Sigmoid colon (tissue), 7 donors: ENCODE data around the gene TCERG1L. TPM values are rescaled to one million over a fixed set of nuclear protein-coding genes. Genes with fewer than 3 reads are reported as not detected.

Source experiments
- DNase-seq: peaks from one replicate; pipeline ENCODE4 v3.0.0-alpha.2; 2019
- H3K27ac ChIP-seq, 4 donors: fragments of 200-600 bp; sonication (generic); one replicate each; pipeline ENCODE4 v1.5.1; 2016 to 2019; ENCODE audit warnings: mild to moderate bottlenecking in 1 of 4
- H3K27me3 ChIP-seq, 3 donors: fragments of 200-600 bp; sonication (generic); one replicate each; pipeline ENCODE4 v1.5.1; 2019; ENCODE audit warnings: mild to moderate bottlenecking in 1 of 3
- H3K36me3 ChIP-seq, 4 donors: fragments of 200-600 bp; sonication (generic); one replicate each; pipeline ENCODE4 v1.5.1; 2016 to 2019
- H3K4me1 ChIP-seq, 4 donors: fragments of 200-600 bp; sonication (generic); one replicate each; pipeline ENCODE4 v1.5.1; 2017 to 2019
- H3K4me3 ChIP-seq, 4 donors: fragments of 200-600 bp; sonication (generic); one replicate each; pipeline ENCODE4 v1.5.1; 2017 to 2019; ENCODE audit warnings: mild to moderate bottlenecking in 2 of 4, moderate library complexity in 1 of 4
- H3K9me3 ChIP-seq, 4 donors: fragments of 200-600 bp in 3 of 4; sonication (generic) in 3 of 4; one replicate each; pipeline versions ENCODE4 v1.5.1 to v1.6.1; 2013 to 2019
- CTCF ChIP-seq, 4 experiments: fragments of 450-650 bp in 3 of 4; fragments of 200-600 bp in 1 of 4; IDR thresholded peaks; one replicate each; pipeline ENCODE4 v1.5.1; 2016 to 2019; ENCODE audit warnings: antibody characterized with exemption in 4 of 4, mild to moderate bottlenecking in 3 of 4, moderate library complexity in 2 of 4
- EP300 ChIP-seq, 4 donors: sonication (generic); formaldehyde crosslinking; IDR thresholded peaks; one replicate each; pipeline ENCODE4 v1.6.1; 2017; ENCODE audit warnings: antibody characterized with exemption in 4 of 4
- POLR2A ChIP-seq, 2 donors: fragments of 450-650 bp; IDR thresholded peaks; one replicate each; pipeline ENCODE4 v1.6.1; 2016; ENCODE audit warnings: antibody characterized with exemption in 2 of 2, mild to moderate bottlenecking in 2 of 2, moderate library complexity in 2 of 2
- POLR2AphosphoS5 ChIP-seq, 4 donors: sonication (generic); formaldehyde crosslinking; IDR thresholded peaks; one replicate each; pipeline ENCODE4 v1.6.1; 2017; ENCODE audit warnings: antibody characterized with exemption in 4 of 4
- WGBS, 2 donors: extraction: QIAGEN DNeasy Blood & Tissue Kit; methylation state at CpG; one replicate each; pipeline ENCODE4 v1.1.7; 2013; 5-methylcytosine and 5-hydroxymethylcytosine counted together
- intact Hi-C: fragments of 100-400 bp; cut with DNase I; formaldehyde crosslinking; loops from one replicate; pipeline ENCODE4 v1.15.1; 2023
- polyA plus RNA-seq, 3 donors: library from polyadenylated mRNA; stranded (reverse); fragments of 200-250 nt; gene quantifications; one replicate each; pipeline ENCODE4 v1.2.3, GENCODE V29; 2013
- total RNA-seq, 4 donors: library from RNA; depleted of rRNA; stranded (reverse); fragments of >200 nt; gene quantifications; one replicate each; pipeline ENCODE4 v1.1.0, GENCODE V29; 2016
- donor health status: healthy with polysubstance abuse.
- donor health status: Bipolar disorder and iron deficiency.
- donor health status: healthy.

The TCERG1L gene
- total and polyA plus RNA-seq, 7 donors = under 0.01 to 0.55 (median 0.10) TPM; not detected in 4

GRCh38 chr10:131207176-131207575 is 104.3 kb downstream of the TCERG1L start:
- Histone ChIP-seq H3K4me1 (no peaks in the 10 kb centered on the region), H3K27me3 (no peaks in the 10 kb centered on the region), H3K36me3 (no peaks in the 10 kb centered on the region), H3K27ac (no peak overlapping the region), H3K9me3 (no peaks in the 10 kb centered on the region), H3K4me3 (no peak overlapping the region)
- TF ChIP-seq CTCF (IDR thresholded peaks at IDR 0.05) (no peak), EP300 (IDR thresholded peaks at IDR 0.05) (no peak), POLR2AphosphoS5 (IDR thresholded peaks at IDR 0.05) (no peak), POLR2A (IDR thresholded peaks at IDR 0.05) (no peak)
- no peak for DNase-seq
- 63 to 68% methylated on average over 8 of the region's 8 CpGs for WGBS, 2 donors
- intact Hi-C loops = no loop called here

- no peak for DNase-seq
- TF ChIP-seq POLR2A (IDR thresholded peaks at IDR 0.05) = no peak
- TF ChIP-seq CTCF (IDR thresholded peaks at IDR 0.05) = no peak
- TF ChIP-seq POLR2AphosphoS5 (IDR thresholded peaks at IDR 0.05) = no peak
- no peak for TF ChIP-seq EP300 (IDR thresholded peaks at IDR 0.05)
- no peaks in the 10 kb centered on the region for H3K9me3 ChIP-seq
- no peaks in the 10 kb centered on the region for H3K4me1 ChIP-seq
- H3K4me3 ChIP-seq = no peak overlapping the region
- 77 to 78% methylated on average over 26 of the region's 26 CpGs for WGBS, 2 donors
- intact Hi-C loops = no loop called here
- no peaks in the 10 kb centered on the region for H3K27me3 ChIP-seq
- no peaks in the 10 kb centered on the region for H3K36me3 ChIP-seq
- H3K27ac ChIP-seq = no peak overlapping the region
Observed at GRCh38 chr10:131206111-131206995, 105.2 kb downstream of the TCERG1L start.

- no peak for DNase-seq
- intact Hi-C loops = no loop called here
- WGBS, 2 donors = 90 to 91% methylated on average over 9 of the region's 9 CpGs
Observed at GRCh38 chr10:131205556-131205955, 106.0 kb downstream of the TCERG1L start.

GRCh38 chr10:131204406-131205152 is 106.9 kb downstream of the TCERG1L start:
- Histone ChIP-seq H3K4me1 (no peaks in the 10 kb centered on the region), H3K27me3 (no peaks in the 10 kb centered on the region), H3K27ac (no peak overlapping the region), H3K36me3 (no peaks in the 10 kb centered on the region), H3K4me3 (no peak overlapping the region), H3K9me3 (no peaks in the 10 kb centered on the region)
- intact Hi-C loops = no loop called here
- no peak for DNase-seq
- TF ChIP-seq POLR2AphosphoS5 (IDR thresholded peaks at IDR 0.05) (no peak), CTCF (IDR thresholded peaks at IDR 0.05) (no peak), POLR2A (IDR thresholded peaks at IDR 0.05) (no peak), EP300 (IDR thresholded peaks at IDR 0.05) (no peak)
- 83 to 84% methylated on average over 11 of the region's 11 CpGs for WGBS, 2 donors

More at GRCh38 chr10:131205556-131205955, 106.0 kb downstream of the TCERG1L start:
- Histone ChIP-seq H3K36me3 (no peaks in the 10 kb centered on the region), H3K4me1 (no peaks in the 10 kb centered on the region), H3K4me3 (no peak overlapping the region), H3K27ac (no peak overlapping the region), H3K27me3 (no peaks in the 10 kb centered on the region), H3K9me3 (no peaks in the 10 kb centered on the region)
- no peak for TF ChIP-seq POLR2A (IDR thresholded peaks at IDR 0.05)
- no peak for TF ChIP-seq POLR2AphosphoS5 (IDR thresholded peaks at IDR 0.05)
- TF ChIP-seq EP300 (IDR thresholded peaks at IDR 0.05) = no peak
- TF ChIP-seq CTCF (IDR thresholded peaks at IDR 0.05) = no peak
